ENCODE results near the gene PAK4. TPM values are rescaled to one million over a fixed set of nuclear protein-coding genes. Genes with fewer than 3 reads are reported as not detected.

The PAK4 gene
- total RNA-seq, 2 experiments from 2014 or later = 16.3 to 17.8 TPM

- no peak for DNase-seq
- Mint-ChIP-seq H3K9me3 (no peaks in the 10 kb centered on the region), H3K4me3 (no peak overlapping the region), H3K27me3 (peaks cover 30% of the 10 kb centered on the region), H3K27ac (no peak overlapping the region), H3K4me1 (ENCODE audit: low read depth) (peaks cover 5% of the 10 kb centered on the region), H3K36me3 (no peaks in the 10 kb centered on the region)
- CTCF ChIA-PET = no interaction called here
- intact Hi-C loops (cut with micrococcal nuclease) = no loop called here
- POLR2A ChIA-PET = no interaction called here
These were observed 65.2 kb downstream of the PAK4 start for GRCh38 chr19:39190768-39191167.

- intact Hi-C loops (cut with micrococcal nuclease) = no loop called here
- Mint-ChIP-seq H3K4me3 (no peak overlapping the region), H3K27ac (no peak overlapping the region), H3K4me1 (ENCODE audit: low read depth) (peaks cover 18% of the 10 kb centered on the region), H3K27me3 (peaks cover 41% of the 10 kb centered on the region), H3K36me3 (no peaks in the 10 kb centered on the region), H3K9me3 (no peaks in the 10 kb centered on the region)
- CTCF ChIA-PET = no interaction called here
- POLR2A ChIA-PET = no interaction called here
- DNase-seq = no peak
These were observed 67.3 kb downstream of the PAK4 start for GRCh38 chr19:39192846-39193245.

GRCh38 chr19:39193803-39194202, 68.2 kb downstream of the PAK4 start:
- ChIA-PET CTCF (no interaction called here), POLR2A (no interaction called here)
- no peak overlapping the region for H3K27ac Mint-ChIP-seq
- DNase-seq = no peak
- H3K4me3 Mint-ChIP-seq = no peak overlapping the region
- H3K9me3 Mint-ChIP-seq = no peaks in the 10 kb centered on the region
- peaks cover 18% of the 10 kb centered on the region for H3K4me1 Mint-ChIP-seq (ENCODE audit: low read depth)
- H3K27me3 Mint-ChIP-seq = peaks cover 48% of the 10 kb centered on the region
- H3K36me3 Mint-ChIP-seq = no peaks in the 10 kb centered on the region
- intact Hi-C loops (cut with micrococcal nuclease) = no loop called here

GRCh38 chr19:39194832-39195542, 69.4 kb downstream of the PAK4 start:
- H3K27ac Mint-ChIP-seq = no peak overlapping the region
- H3K27me3 Mint-ChIP-seq = peaks cover 47% of the 10 kb centered on the region
- no peak for DNase-seq
- H3K4me3 Mint-ChIP-seq = no peak overlapping the region
- peaks cover 18% of the 10 kb centered on the region for H3K4me1 Mint-ChIP-seq (ENCODE audit: low read depth)
- ChIA-PET CTCF (interaction anchor here (1.2 kb wide), 1 partner anchor 203 kb away, joined by 3 read pairs; no protein-coding TSS in a partner anchor), POLR2A (no interaction called here)
- intact Hi-C loops (cut with micrococcal nuclease) = no loop called here
- H3K9me3 Mint-ChIP-seq = no peaks in the 10 kb centered on the region
- H3K36me3 Mint-ChIP-seq = no peaks in the 10 kb centered on the region

GRCh38 chr19:39195755-39196154, 70.2 kb downstream of the PAK4 start:
- no peak overlapping the region for H3K27ac Mint-ChIP-seq
- ChIA-PET POLR2A (no interaction called here), CTCF (interaction anchor here (1.2 kb wide), 1 partner anchor 202 kb away, joined by 3 read pairs; no protein-coding TSS in a partner anchor)
- H3K4me3 Mint-ChIP-seq = no peak overlapping the region
- no peaks in the 10 kb centered on the region for H3K36me3 Mint-ChIP-seq
- DNase-seq = no peak
- H3K4me1 Mint-ChIP-seq (ENCODE audit: low read depth) = peaks cover 18% of the 10 kb centered on the region
- intact Hi-C loops (cut with micrococcal nuclease) = no loop called here
- peaks cover 51% of the 10 kb centered on the region for H3K27me3 Mint-ChIP-seq
- H3K9me3 Mint-ChIP-seq = no peaks in the 10 kb centered on the region

- Mint-ChIP-seq H3K36me3 (no peaks in the 10 kb centered on the region), H3K4me3 (no peak overlapping the region), H3K27me3 (peaks cover 56% of the 10 kb centered on the region), H3K9me3 (no peaks in the 10 kb centered on the region), H3K4me1 (ENCODE audit: low read depth) (peaks cover 18% of the 10 kb centered on the region), H3K27ac (no peak overlapping the region)
- CTCF ChIA-PET = interaction anchor here (1.0 to 1.9 kb wide), 3 partner anchors 10 to 202 kb away, joined by 3 to 5 read pairs (median 3); no protein-coding TSS in a partner anchor
- DNase-seq = no peak
- intact Hi-C loops (cut with micrococcal nuclease) = no loop called here
- POLR2A ChIA-PET = no interaction called here
These were observed 70.7 kb downstream of the PAK4 start for GRCh38 chr19:39196320-39196719.

- Mint-ChIP-seq H3K9me3 (no peaks in the 10 kb centered on the region), H3K4me1 (ENCODE audit: low read depth) (peaks cover 18% of the 10 kb centered on the region), H3K27ac (no peak within 1 kb of the TSS), H3K27me3 (peaks cover 62% of the 10 kb centered on the region), H3K4me3 (no peak within 1 kb of the TSS), H3K36me3 (no peaks in the 10 kb centered on the region)
- POLR2A ChIA-PET = no interaction called here
- intact Hi-C loops (cut with micrococcal nuclease) = no loop called here
- CTCF ChIA-PET = interaction anchor here (1.0 to 1.9 kb wide), 2 partner anchors 10 to 75 kb away, joined by 3 to 5 read pairs; no protein-coding TSS in a partner anchor
- peak; percentile 12 for DNase-seq
These were observed 71.4 kb downstream of the PAK4 start, which contains the start of gene NCCRP1 for GRCh38 chr19:39196860-39197562. TSS of gene NCCRP1 (plus strand) at chr19:39196964. CDS start at chr19:39196983, 19 bp downstream.

- H3K27ac Mint-ChIP-seq = no peak overlapping the region
- H3K4me1 Mint-ChIP-seq (ENCODE audit: low read depth) = peaks cover 18% of the 10 kb centered on the region
- intact Hi-C loops (cut with micrococcal nuclease) = no loop called here
- H3K9me3 Mint-ChIP-seq = no peaks in the 10 kb centered on the region
- CTCF ChIA-PET = interaction anchor here (1.9 kb wide), 1 partner anchor 11 kb away, joined by 5 read pairs; no protein-coding TSS in a partner anchor
- no peak overlapping the region for H3K4me3 Mint-ChIP-seq
- POLR2A ChIA-PET = no interaction called here
- DNase-seq = no peak
- H3K36me3 Mint-ChIP-seq = no peaks in the 10 kb centered on the region
- H3K27me3 Mint-ChIP-seq = peaks cover 67% of the 10 kb centered on the region
These were observed 72.2 kb downstream of the PAK4 start for GRCh38 chr19:39197808-39198207.

- Mint-ChIP-seq H3K27ac (no peak overlapping the region), H3K9me3 (no peaks in the 10 kb centered on the region), H3K36me3 (no peaks in the 10 kb centered on the region), H3K4me1 (ENCODE audit: low read depth) (peaks cover 18% of the 10 kb centered on the region), H3K4me3 (no peak overlapping the region), H3K27me3 (peaks cover 68% of the 10 kb centered on the region)
- ChIA-PET POLR2A (no interaction called here), CTCF (interaction anchor here (0.7 kb wide), 1 partner anchor 969 kb away, joined by 3 read pairs; no protein-coding TSS in a partner anchor)
- intact Hi-C loops (cut with micrococcal nuclease) = no loop called here
- DNase-seq = no peak
These were observed 73.4 kb downstream of the PAK4 start for GRCh38 chr19:39199025-39199424.

- POLR2A ChIA-PET = interaction anchor here (0.5 kb wide), 1 partner anchor 570 kb away, joined by 4 read pairs; no protein-coding TSS in a partner anchor
- CTCF ChIA-PET = no interaction called here
- Mint-ChIP-seq H3K27me3 (peaks cover 68% of the 10 kb centered on the region), H3K4me1 (ENCODE audit: low read depth) (peaks cover 17% of the 10 kb centered on the region), H3K27ac (no peak overlapping the region), H3K36me3 (no peaks in the 10 kb centered on the region), H3K9me3 (no peaks in the 10 kb centered on the region), H3K4me3 (no peak overlapping the region)
- DNase-seq = no peak
- intact Hi-C loops (cut with micrococcal nuclease) = no loop called here
These were observed 74.6 kb downstream of the PAK4 start for GRCh38 chr19:39200066-39200802.

GRCh38 chr19:39200803-39201115, 75.2 kb downstream of the PAK4 start:
- ChIA-PET POLR2A (no interaction called here), CTCF (interaction anchor here (0.6 kb wide), 1 partner anchor 60 kb away, joined by 3 read pairs; no protein-coding TSS in a partner anchor)
- H3K4me1 Mint-ChIP-seq (ENCODE audit: low read depth) = peaks cover 12% of the 10 kb centered on the region
- no peak for DNase-seq
- no peak overlapping the region for H3K27ac Mint-ChIP-seq
- H3K36me3 Mint-ChIP-seq = no peaks in the 10 kb centered on the region
- no peaks in the 10 kb centered on the region for H3K9me3 Mint-ChIP-seq
- intact Hi-C loops (cut with micrococcal nuclease) = no loop called here
- peaks cover 65% of the 10 kb centered on the region for H3K27me3 Mint-ChIP-seq
- H3K4me3 Mint-ChIP-seq = no peak overlapping the region

GRCh38 chr19:39202998-39203355, 77.4 kb downstream of the PAK4 start:
- ChIA-PET CTCF (interaction anchor here (2.2 kb wide), 1 partner anchor 16 kb away, joined by 6 read pairs; no protein-coding TSS in a partner anchor), POLR2A (no interaction called here)
- no peaks in the 10 kb centered on the region for H3K36me3 Mint-ChIP-seq
- DNase-seq = no peak
- H3K9me3 Mint-ChIP-seq = no peaks in the 10 kb centered on the region
- H3K27me3 Mint-ChIP-seq = peaks cover 51% of the 10 kb centered on the region
- no peak overlapping the region for H3K27ac Mint-ChIP-seq
- no peaks in the 10 kb centered on the region for H3K4me1 Mint-ChIP-seq (ENCODE audit: low read depth)
- no peak overlapping the region for H3K4me3 Mint-ChIP-seq
- intact Hi-C loops (cut with micrococcal nuclease) = no loop called here

Measured in activated CD4-positive, alpha-beta memory T cell treated with anti-CD3 and anti-CD28 coated beads for 36 hours (primary cell).